NT2/D1 (cell line): ENCODE measurements around the gene GRK4.

Source experiments
- SUZ12 ChIP-seq: IDR thresholded peaks from 2 replicates; pipeline ENCODE4 v1.6.1; 2011; ENCODE audit not compliant: insufficient read length, insufficient read depth; ENCODE audit errors: extremely low read depth
- YY1 ChIP-seq: IDR thresholded peaks from 2 replicates; pipeline ENCODE4 v1.6.1; 2011; ENCODE audit not compliant: insufficient read length, insufficient read depth
- ZNF274 ChIP-seq: IDR thresholded peaks from 2 replicates; pipeline ENCODE4 v1.6.1; 2011; ENCODE audit warnings: mild to moderate bottlenecking, low read depth, low read length

- TF ChIP-seq SUZ12, result no peak
- no peak for TF ChIP-seq YY1
- no peak for TF ChIP-seq ZNF274
Measured at GRCh38 chr4:3062471-3062870, 99.1 kb downstream of the GRK4 start.
